HepG2 (cell line): Measurements from ENCODE around the gene ETS1.

ENCODE experiments used
- CTCF ChIP-seq: sonication (generic); formaldehyde crosslinking; IDR thresholded peaks from 2 replicates; pipeline ENCODE4 v1.5.0; 2020; ENCODE audit warnings: mild to moderate bottlenecking, missing genetic modification reagents, moderate library complexity
- FOXJ3 ChIP-seq: sonication (generic); formaldehyde crosslinking; IDR thresholded peaks from 2 replicates; pipeline ENCODE4 v1.4.0; 2020; ENCODE audit warnings: missing genetic modification reagents, mild to moderate bottlenecking, borderline replicate concordance
- JDP2 ChIP-seq: sonication (generic); formaldehyde crosslinking; IDR thresholded peaks from 2 replicates; pipeline ENCODE4 v1.8.1; 2022; ENCODE audit warnings: missing genetic modification reagents, borderline replicate concordance
- JUN ChIP-seq: sonication (generic); formaldehyde crosslinking; IDR thresholded peaks from 2 replicates; pipeline ENCODE4 v1.4.0; 2020; ENCODE audit warnings: mild to moderate bottlenecking, missing genetic modification reagents
- NFE2 ChIP-seq: sonication (generic); formaldehyde crosslinking; IDR thresholded peaks from 2 replicates; pipeline ENCODE4 v1.4.0; 2020; ENCODE audit warnings: missing genetic modification reagents
- U2AF2 ChIP-seq: fragments of 200-400 bp; formaldehyde crosslinking; IDR thresholded peaks from 2 replicates; pipeline ENCODE4 v1.6.1; 2017; ENCODE audit warnings: low read depth, mild to moderate bottlenecking, low read length
- ZBTB25 ChIP-seq: IDR thresholded peaks from 2 replicates; pipeline ENCODE4 v1.6.1; 2018; ENCODE audit warnings: missing genetic modification reagents
- ZNF878 ChIP-seq: sonication (generic); formaldehyde crosslinking; IDR thresholded peaks from 2 replicates; pipeline ENCODE4 v1.8.1; 2023; ENCODE audit warnings: mild to moderate bottlenecking, missing genetic modification reagents, moderate library complexity

- TF ChIP-seq JDP2: no peak
- TF ChIP-seq ZBTB25 (CRISPR knock-in tag): no peak
- no peak for TF ChIP-seq U2AF2
- no peak for TF ChIP-seq JUN (CRISPR knock-in tag)
- TF ChIP-seq ZNF878 (CRISPR knock-in tag): no peak
- no peak for TF ChIP-seq FOXJ3 (CRISPR knock-in tag)
- no peak for TF ChIP-seq NFE2 (CRISPR knock-in tag)
- no peak for TF ChIP-seq CTCF (CRISPR knock-in tag)
These were observed 1.7 kb downstream of the ETS1 start for GRCh38 chr11:128585498-128586238.
